Keratinocyte (primary cell): ENCODE data around the gene UBR3. TPM values are rescaled to one million over a fixed set of nuclear protein-coding genes. Genes with fewer than 3 reads are reported as not detected.

Experiments used
- DNase-seq: peaks from one replicate; pipeline ENCODE4 v3.0.0-alpha.2; 2011; ENCODE audit warnings: low read depth, missing footprints, low spot score
- FAIRE-seq: peaks from 2 replicates; lab custom pipeline; 2011; peaks lifted over from hg19 to GRCh38; lab: Jason Lieb, UNC
- H2AFZ ChIP-seq: 2 replicates; pipeline ENCODE4 v1.6.0; 2012; ENCODE audit warnings: low read length, control low read depth, inconsistent platforms; ENCODE audit not compliant: control insufficient read depth
- H3K27ac ChIP-seq: 2 replicates; pipeline ENCODE4 v1.5.1; 2011; ENCODE audit warnings: low read length; ENCODE audit not compliant: control insufficient read depth, insufficient read depth
- H3K27me3 ChIP-seq: 3 replicates; pipeline ENCODE4 v1.6.0; 2011; ENCODE audit warnings: low read length; ENCODE audit not compliant: control insufficient read depth, insufficient read depth; ENCODE audit errors: extremely low read depth
- H3K36me3 ChIP-seq, 2 experiments: 2 replicates in 1 of 2; 3 replicates in 1 of 2; pipeline ENCODE4 v1.5.1; 2011; ENCODE audit warnings: low read length in 2 of 2, mild to moderate bottlenecking in 1 of 2; ENCODE audit not compliant: control insufficient read depth in 2 of 2, insufficient read depth in 2 of 2; ENCODE audit errors: extremely low read depth in 1 of 2
- H3K4me1 ChIP-seq: 3 replicates; pipeline ENCODE4 v1.5.1; 2011; ENCODE audit warnings: low read length; ENCODE audit not compliant: control insufficient read depth, insufficient read depth; ENCODE audit errors: extremely low read depth
- H3K4me2 ChIP-seq: 3 replicates; pipeline ENCODE4 v1.6.0; 2011; ENCODE audit warnings: low read depth, low read length; ENCODE audit not compliant: control insufficient read depth, insufficient read depth; ENCODE audit errors: extremely low read depth
- H3K4me3 ChIP-seq, 3 experiments: fragments of 200-600 bp in 1 of 3; sonication (generic) in 1 of 3; 2 replicates in 2 of 3; 3 replicates in 1 of 3; pipeline ENCODE4 v1.5.1; 2011 to 2016; ENCODE audit warnings: low read length in 3 of 3, mild to moderate bottlenecking in 3 of 3, control low read depth in 2 of 3, inconsistent platforms in 1 of 3, low read depth in 1 of 3, mixed read lengths in 1 of 3, mixed run types in 1 of 3, moderate library complexity in 1 of 3; ENCODE audit not compliant: control insufficient read depth in 2 of 3, insufficient read depth in 2 of 3; ENCODE audit errors: extremely low read depth in 1 of 3
- H3K79me2 ChIP-seq: 2 replicates; pipeline ENCODE4 v1.6.0; 2012; ENCODE audit warnings: low read length; ENCODE audit not compliant: control insufficient read depth, insufficient read depth
- H3K9ac ChIP-seq: 3 replicates; pipeline ENCODE4 v1.6.0; 2011; ENCODE audit warnings: low read length; ENCODE audit not compliant: control insufficient read depth, insufficient read depth; ENCODE audit errors: extremely low read depth
- H3K9me1 ChIP-seq: 3 replicates; pipeline ENCODE4 v1.6.0; 2011; ENCODE audit warnings: low read length; ENCODE audit not compliant: control insufficient read depth, insufficient read depth; ENCODE audit errors: extremely low read depth
- H3K9me3 ChIP-seq: 2 replicates; pipeline ENCODE4 v1.5.1; 2012; ENCODE audit warnings: low read depth, low read length; ENCODE audit not compliant: control insufficient read depth
- H4K20me1 ChIP-seq: 3 replicates; pipeline ENCODE4 v1.6.0; 2011; ENCODE audit warnings: low read length; ENCODE audit not compliant: control insufficient read depth, insufficient read depth; ENCODE audit errors: extremely low read depth
- CTCF ChIP-seq, 3 experiments: IDR thresholded peaks in 1 of 3; conservative IDR thresholded peaks in 1 of 3; optimal IDR thresholded peaks in 1 of 3; 2 replicates in 2 of 3; 3 replicates in 1 of 3; pipeline versions ENCODE3 to v1.5.1; 2011; ENCODE audit warnings: low read length in 3 of 3, mild to moderate bottlenecking in 3 of 3, moderate library complexity in 2 of 3, control low read depth in 1 of 3, inconsistent platforms in 1 of 3; ENCODE audit not compliant: insufficient read depth in 2 of 3; ENCODE audit errors: extremely low read depth in 1 of 3
- EZH2 ChIP-seq: IDR thresholded peaks from one replicate; pipeline ENCODE4 v1.6.1; 2012; ENCODE audit warnings: inconsistent platforms, mild to moderate bottlenecking, low read length, moderate library complexity
- dilution Hi-C: fragments of 300-500 bp; cut with MboI; formaldehyde crosslinking; loops from one replicate; pipeline ENCODE4 v1.7.0; 2020; ENCODE audit warnings: low sequenced_read_pairs; ENCODE audit not compliant: extremely low pct_ligation_motif_present
- polyA plus RNA-seq, 5 experiments: library from polyadenylated mRNA; depleted of rRNA in 3 of 5; stranded (reverse) in 3 of 5; stranded (forward) in 1 of 5; unstranded in 1 of 5; fragments of >200 nt; gene quantifications; 1 replicate in 1 of 5; 2 replicates in 3 of 5; 3 replicates in 1 of 5; pipeline versions ENCODE4 v1.2.1 to v1.2.3, GENCODE V29; 2011 to 2012; ENCODE audit warnings: missing spikeins in 2 of 5, low read depth in 1 of 5, low replicate concordance in 1 of 5

UBR3 gene
- polyA plus RNA-seq, 1 donor (not counting 4 experiments of a cell fraction or from before 2014, with no cell fraction given), result 14.7 TPM

- peaks cover 10 to 17% of the 10 kb centered on the region in 2 experiments for H3K36me3 ChIP-seq
- dilution Hi-C loops, result no loop called here
- no peak overlapping the region for H3K9ac ChIP-seq
- no peak overlapping the region for H3K4me2 ChIP-seq
- H2AFZ ChIP-seq, result no peak overlapping the region
- FAIRE-seq (no peak), DNase-seq (no peak)
- no peaks in the 10 kb centered on the region for H3K9me1 ChIP-seq
- H3K4me1 ChIP-seq, result no peaks in the 10 kb centered on the region
- H3K4me3 ChIP-seq, result no peak overlapping the region
- no peaks in the 10 kb centered on the region for H4K20me1 ChIP-seq
- H3K27me3 ChIP-seq, result no peaks in the 10 kb centered on the region
- no peaks in the 10 kb centered on the region for H3K9me3 ChIP-seq
- no peak overlapping the region for H3K27ac ChIP-seq
- TF ChIP-seq EZH2 (no peak), CTCF (optimal IDR thresholded peaks at IDR 0.05 in 1 of 3, IDR thresholded peaks at IDR 0.05 in 1 of 3, conservative IDR thresholded peaks at IDR 0.05 in 1 of 3; ENCODE audit: extremely low read depth in 1 of 3, insufficient read depth in 2 of 3, low read length in 3 of 3) (no peak)
- peaks cover 23% of the 10 kb centered on the region for H3K79me2 ChIP-seq
Measured at GRCh38 chr2:169806586-169806985, 20.7 kb upstream of the UBR3 start.

GRCh38 chr2:169808221-169808620 is 19.0 kb upstream of the UBR3 start:
- FAIRE-seq, result no peak
- TF ChIP-seq EZH2 (no peak), CTCF (optimal IDR thresholded peaks at IDR 0.05 in 1 of 3, IDR thresholded peaks at IDR 0.05 in 1 of 3, conservative IDR thresholded peaks at IDR 0.05 in 1 of 3; ENCODE audit: extremely low read depth in 1 of 3, insufficient read depth in 2 of 3, low read length in 3 of 3) (no peak)

More at GRCh38 chr2:169808221-169808620, 19.0 kb upstream of the UBR3 start:
- no peaks in the 10 kb centered on the region for H3K9me1 ChIP-seq
- no peak overlapping the region for H3K4me3 ChIP-seq
- no peak overlapping the region for H3K4me2 ChIP-seq
- H3K4me1 ChIP-seq, result no peaks in the 10 kb centered on the region
- peaks cover 11 to 15% of the 10 kb centered on the region in 2 experiments for H3K36me3 ChIP-seq
- no peak overlapping the region for H3K9ac ChIP-seq
- no peaks in the 10 kb centered on the region for H4K20me1 ChIP-seq
- H2AFZ ChIP-seq, result no peak overlapping the region
- H3K79me2 ChIP-seq, result peaks cover 8% of the 10 kb centered on the region
- dilution Hi-C loops, result no loop called here
- no peak overlapping the region for H3K27ac ChIP-seq
- DNase-seq, result no peak
- no peaks in the 10 kb centered on the region for H3K9me3 ChIP-seq
- H3K27me3 ChIP-seq, result no peaks in the 10 kb centered on the region
